GM18511 (cell line): Measurements from ENCODE around the gene CAMK2D.
"Not testable (repeated sequence)": the region's sequence is repeated elsewhere in the genome, so short reads cannot be mapped to it uniquely, and the experiment has no call there.

Source experiments
- ATAC-seq: cut with Tn5 transposase; IDR thresholded peaks from one replicate; pipeline ENCODE4 v1.9.1; 2021; ENCODE audit warnings: mild to moderate bottlenecking, moderate library complexity; ENCODE audit not compliant: unreplicated experiment

CAMK2D gene

GRCh38 chr4:113763923-113764322, 2.4 kb upstream of the CAMK2D start:
- ATAC-seq: not testable (repeated sequence)

DNA sequence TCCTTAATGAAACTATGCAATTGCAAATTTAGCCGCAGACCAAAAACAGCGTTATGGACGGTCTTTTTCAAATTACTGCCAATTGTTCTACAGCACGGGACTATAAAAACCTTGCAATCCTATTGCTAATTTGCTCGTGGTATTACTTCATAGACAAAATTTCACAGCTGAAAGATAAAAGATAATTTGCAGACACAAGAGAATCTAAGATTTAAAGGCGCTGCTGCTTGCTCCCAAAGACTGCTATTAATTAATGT, 1.4 kb upstream of the CAMK2D start:
- ATAC-seq: no peak

- peak; percentile 66 for ATAC-seq
These were observed 869 bp upstream of the CAMK2D start for GRCh38 chr4:113762186-113763028.

- peak; percentile 31 for ATAC-seq
These were observed 531 bp downstream of the CAMK2D start for GRCh38 chr4:113760795-113761619.

- no peak for ATAC-seq
These were observed 1.3 kb downstream of the CAMK2D start for GRCh38 chr4:113760094-113760794.

GRCh38 chr4:113759696-113760093, 1.8 kb downstream of the CAMK2D start:
- ATAC-seq: no peak

DNA sequence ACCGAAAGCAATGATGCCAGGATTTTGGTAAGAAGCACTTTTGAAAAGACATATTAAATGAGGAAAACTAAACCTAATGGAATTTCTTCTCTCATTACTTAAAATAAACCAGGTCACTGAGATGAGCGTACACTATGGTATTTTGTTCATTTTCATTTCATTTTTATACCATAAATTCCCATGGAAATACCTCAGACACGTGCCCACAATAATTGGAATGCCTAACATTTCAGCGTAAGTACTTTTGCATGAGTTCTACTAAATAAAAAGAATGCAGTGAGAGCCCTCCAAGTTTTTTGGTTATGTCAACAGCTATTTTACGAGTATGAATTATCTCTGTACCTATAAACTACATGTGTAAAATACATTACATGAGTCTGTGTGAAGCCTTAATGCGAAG, 3.2 kb downstream of the CAMK2D start:
- no peak for ATAC-seq

DNA sequence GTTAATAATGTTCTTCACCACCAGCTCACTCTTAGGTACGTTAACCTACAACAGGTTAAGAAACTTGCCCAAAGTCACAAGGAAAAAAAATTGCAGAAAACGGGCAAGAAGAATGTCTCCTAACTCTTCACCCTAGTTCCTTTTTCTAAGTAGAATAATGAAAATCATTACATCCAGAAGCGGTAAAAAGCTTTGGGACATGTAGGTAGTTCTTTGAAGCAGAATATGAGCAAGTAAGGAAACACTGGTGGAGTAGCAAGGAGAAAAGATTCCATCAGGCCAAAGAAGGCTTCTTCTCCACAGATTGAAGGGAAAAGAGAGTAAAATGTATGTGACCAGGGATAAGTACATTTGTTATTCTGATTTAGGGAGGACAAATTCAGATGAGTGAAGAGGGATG, 4.1 kb downstream of the CAMK2D start:
- ATAC-seq: no peak

- ATAC-seq: peak; percentile 86
These were observed 5.5 kb downstream of the CAMK2D start for GRCh38 chr4:113756005-113756410.

DNA sequence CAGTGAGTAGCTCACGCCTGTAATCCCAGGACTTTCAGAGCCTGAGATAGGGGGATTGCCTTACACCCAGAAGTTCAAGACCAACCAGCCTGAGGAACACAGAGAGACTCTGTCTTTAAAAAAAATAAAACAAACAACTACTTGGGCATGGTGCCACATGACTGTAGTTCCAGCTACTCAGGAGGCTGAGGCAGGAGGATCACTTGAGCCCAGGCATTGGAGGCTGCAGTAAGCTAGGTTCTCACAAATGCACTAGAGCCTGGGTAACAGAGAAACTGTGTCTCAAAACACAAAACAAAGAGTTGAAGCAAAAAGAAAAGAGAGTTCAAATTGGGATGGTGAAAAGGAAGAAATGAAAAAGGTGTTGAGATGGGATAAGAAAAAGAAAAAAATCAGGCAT, 10.8 kb downstream of the CAMK2D start:
- ATAC-seq: no peak

DNA sequence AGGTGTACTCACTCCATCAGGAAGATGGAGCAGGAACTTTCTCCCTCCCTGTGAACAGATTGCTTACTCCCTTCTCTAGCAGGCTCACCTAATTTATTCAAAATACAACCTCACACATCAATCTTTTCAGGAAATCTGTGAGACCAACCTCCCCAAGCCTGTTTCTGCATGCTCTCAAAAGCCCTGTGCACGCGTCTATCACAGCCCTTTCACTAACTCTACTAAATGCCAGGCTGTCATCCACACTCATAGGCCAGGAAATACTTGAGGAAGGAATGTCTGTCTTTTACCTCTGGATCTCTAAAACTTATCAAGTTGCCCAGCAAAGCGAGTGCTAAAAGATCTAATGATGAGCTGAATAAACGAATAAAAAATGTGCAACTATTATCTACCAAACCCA, 11.2 kb downstream of the CAMK2D start:
- ATAC-seq: no peak

- ATAC-seq: no peak
These were observed 12.4 kb downstream of the CAMK2D start for GRCh38 chr4:113749178-113749577.

DNA sequence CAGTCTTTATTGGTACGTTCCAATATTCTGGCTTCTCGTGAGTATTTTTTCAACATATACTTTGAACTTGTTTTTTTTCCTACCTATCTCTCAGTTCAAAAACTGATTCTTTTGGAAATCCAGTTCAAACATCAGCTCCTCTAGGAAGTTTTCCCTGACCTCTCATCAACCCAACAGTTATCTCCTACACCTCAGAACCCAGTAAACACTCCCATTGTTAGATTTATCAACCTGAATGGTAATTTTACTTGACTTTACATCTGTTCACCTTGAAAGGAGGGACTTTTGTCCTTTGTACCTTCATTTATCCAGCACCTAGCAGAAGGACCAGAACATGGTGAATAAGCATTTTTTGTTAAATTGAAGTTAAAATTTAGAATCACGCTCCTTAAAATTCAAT, 13.6 kb downstream of the CAMK2D start:
- no peak for ATAC-seq

- no peak for ATAC-seq
These were observed 15.8 kb downstream of the CAMK2D start for GRCh38 chr4:113745711-113746110.

DNA sequence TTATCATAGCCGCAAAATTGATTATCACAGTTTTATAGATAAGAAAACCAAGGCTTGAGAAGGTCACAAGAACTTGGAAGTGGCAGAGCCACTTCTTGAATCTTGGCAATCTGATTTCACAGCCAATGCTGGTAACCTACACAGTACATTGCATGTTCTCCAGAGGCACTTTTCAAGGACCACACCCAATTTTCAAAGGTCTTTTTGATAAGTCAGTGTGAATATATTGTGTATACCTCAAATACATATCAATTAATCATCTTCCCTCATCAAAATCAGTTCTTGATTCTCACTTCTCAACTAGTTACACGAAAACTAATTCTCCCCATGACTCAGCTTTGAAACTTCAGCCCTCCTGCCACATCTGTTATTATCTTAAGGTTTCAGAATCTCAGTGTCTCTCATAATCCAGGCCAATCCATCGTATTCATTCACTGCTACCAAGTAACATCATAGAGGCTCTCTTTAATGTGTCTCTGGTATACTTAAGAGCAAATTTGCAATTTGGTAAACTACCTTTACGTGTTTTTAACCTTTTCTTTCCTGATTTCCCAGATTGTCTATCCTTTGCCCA, 16.8 kb downstream of the CAMK2D start:
- ATAC-seq: no peak

DNA sequence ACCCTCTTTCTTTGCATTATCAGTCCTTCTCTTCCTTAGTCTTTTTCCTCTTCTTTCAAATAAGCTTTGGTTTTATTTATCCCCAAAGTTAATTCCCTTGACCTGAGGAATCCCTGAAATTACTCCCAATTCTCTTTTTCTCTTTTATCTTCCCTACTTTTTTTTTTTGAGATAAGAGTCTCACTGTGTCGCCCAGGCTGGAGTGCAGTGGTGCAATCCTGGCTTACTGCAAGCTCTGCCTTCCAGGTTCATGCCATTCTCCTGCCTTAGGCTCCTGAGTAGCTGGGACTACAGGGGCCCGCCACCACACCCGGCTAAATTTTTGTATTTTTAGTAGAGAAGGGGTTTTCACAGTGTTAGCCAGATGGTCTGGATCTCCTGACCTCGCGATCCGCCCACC, 17.8 kb downstream of the CAMK2D start:
- no peak for ATAC-seq

DNA sequence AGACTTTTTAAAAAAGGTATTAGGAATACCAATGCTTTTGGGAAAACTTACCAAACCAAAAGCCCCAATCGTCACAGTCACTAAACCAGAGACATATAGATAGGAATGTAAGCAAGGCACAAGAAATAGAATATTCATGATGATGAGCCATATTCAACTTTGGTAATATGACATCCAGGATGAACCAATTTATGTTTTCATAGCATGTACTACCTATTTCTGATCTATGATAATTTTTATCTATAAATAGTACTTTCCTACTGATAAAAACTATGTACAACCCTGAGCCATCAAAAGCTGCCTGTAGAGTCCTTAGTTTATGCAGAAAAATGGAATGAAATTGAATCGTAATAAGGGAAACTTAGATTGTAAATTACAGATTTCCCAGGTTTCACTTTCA, 18.9 kb downstream of the CAMK2D start:
- no peak for ATAC-seq

DNA sequence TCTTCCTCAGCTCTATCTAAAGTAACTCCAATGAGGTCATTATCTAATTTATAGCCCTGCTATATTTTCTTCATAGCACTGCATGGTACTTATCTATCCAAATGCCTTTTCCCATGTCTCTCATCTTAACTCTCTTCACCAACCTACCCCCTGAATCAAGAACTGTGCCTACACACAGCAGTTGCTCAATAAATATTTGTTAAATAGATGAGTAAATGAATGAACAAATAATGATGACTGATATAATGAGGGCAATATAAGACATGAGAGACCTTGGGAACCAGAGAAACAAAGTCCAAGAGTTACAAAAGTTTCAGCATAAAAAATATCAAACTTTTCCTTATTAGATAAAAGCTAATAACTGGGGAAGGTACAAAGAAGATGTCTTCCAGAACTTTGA, 19.6 kb downstream of the CAMK2D start:
- ATAC-seq: no peak

GRCh38 chr4:113740857-113741379, 20.6 kb downstream of the CAMK2D start:
- no peak for ATAC-seq

DNA sequence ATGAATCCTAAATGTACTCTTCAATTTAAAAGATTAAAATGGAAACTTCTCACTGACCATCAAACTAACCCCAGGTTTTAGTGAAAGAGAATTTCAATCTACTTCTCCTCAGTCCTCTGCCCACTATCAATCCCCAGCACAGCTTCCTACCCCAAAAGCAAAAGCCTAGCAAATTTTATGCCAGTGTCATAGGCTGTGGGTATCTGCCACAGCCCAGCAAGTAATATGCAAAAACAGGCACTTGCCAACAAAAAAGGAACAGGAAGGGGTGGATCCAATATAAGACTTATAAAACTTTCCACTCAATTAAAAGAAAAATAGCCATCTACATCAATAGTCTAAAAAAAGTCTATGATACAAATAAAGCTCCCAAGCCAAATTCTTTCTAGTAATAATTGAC, 22.3 kb downstream of the CAMK2D start:
- no peak for ATAC-seq

DNA sequence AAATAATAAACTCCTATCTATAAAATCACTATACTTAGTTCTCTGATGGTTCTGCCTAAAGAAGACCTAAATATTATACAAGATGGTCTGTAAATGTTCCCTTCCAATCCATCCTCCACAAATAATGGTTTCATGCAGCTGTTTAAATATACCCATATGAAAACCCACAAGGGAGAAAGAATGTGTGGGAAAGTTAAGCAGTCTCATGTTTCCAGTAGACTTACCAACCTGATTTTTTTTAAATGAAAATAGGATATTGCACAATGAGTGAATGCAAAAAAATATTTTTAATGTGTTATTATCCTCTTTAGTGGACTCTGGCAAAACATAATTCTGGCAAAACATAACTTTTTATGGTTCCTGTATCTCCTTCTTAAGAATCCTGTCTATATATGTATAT, 23.3 kb downstream of the CAMK2D start:
- no peak for ATAC-seq
